GM12892 (cell line): ENCODE data around the gene CRTC1.

ENCODE experiments used
- POLR2A ChIP-seq: IDR thresholded peaks from 2 replicates; pipeline ENCODE4 v1.6.1; 2011; ENCODE audit warnings: low read depth, low read length, control low read depth
- POLR2AphosphoS5 ChIP-seq: IDR thresholded peaks from 2 replicates; pipeline ENCODE4 v1.6.1; 2011; ENCODE audit warnings: low read depth, low read length, control low read depth

DNA sequence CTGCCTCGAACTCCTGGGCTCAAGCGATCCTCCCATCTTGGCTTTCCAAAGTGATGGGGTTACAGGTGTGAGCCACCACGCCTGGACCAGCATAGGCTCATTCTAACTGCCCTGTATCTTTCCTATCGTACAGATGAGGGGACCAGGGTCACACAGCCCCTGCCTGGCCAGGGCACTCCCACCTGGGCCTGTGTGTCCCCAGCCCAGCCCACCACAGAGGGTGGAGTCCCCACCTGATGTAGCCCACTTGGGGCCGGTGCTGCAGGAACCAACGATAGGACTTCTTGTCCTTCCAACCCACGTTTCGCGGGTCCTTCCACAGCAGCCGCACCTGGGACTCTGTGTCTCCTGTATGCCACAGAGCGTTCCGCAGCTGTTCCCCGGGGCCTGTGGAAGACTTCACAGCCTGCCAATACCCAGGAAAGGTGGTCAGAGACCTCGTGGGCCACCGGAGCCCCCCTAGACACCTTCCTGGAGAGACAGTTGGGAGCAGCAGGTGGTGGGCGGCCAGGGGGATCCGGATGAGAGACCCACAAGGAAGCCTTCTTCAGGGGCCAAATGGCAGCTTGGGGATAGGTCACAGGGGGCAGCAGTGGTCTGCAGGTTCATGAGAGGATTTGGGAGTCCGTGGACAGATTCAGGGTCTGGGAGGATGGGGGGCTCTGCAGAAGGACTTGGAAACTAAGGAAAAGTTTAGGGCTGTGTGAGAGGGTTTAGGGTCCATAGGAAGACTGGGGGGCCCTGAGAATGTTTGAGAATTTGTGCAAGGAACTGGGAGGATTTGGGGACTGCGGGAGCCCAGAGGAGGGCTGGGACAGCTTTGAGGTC, 100.7 kb downstream of the CRTC1 start:
- TF ChIP-seq POLR2AphosphoS5 (no peak), POLR2A (no peak)
